NCI-H2227 treated with DMSO at 0.1 percent for 48 hours (cell line): ENCODE results near the gene C2orf68.
"Not testable (repeated sequence)": the region's sequence is repeated elsewhere in the genome, so short reads cannot be mapped to it uniquely, and the experiment has no call there.

ENCODE experiments used
- DNase-seq: peaks from one replicate; lab custom pipeline; 2025; lab: John Stamatoyannopoulos, UW

Gene C2orf68

GRCh38 chr2:85628658-85629057 lies 16.8 kb upstream of the C2orf68 start:
- DNase-seq, result no peak

GRCh38 chr2:85623991-85624390 lies 12.1 kb upstream of the C2orf68 start:
- no peak for DNase-seq

GRCh38 chr2:85621338-85621737 lies 9.5 kb upstream of the C2orf68 start:
- DNase-seq, result no peak

- DNase-seq, result no peak
Measured at GRCh38 chr2:85619617-85620016, 7.8 kb upstream of the C2orf68 start.

- DNase-seq, result not testable (repeated sequence)
Measured at GRCh38 chr2:85617723-85618122, 5.9 kb upstream of the C2orf68 start.

GRCh38 chr2:85615413-85615728 lies 3.5 kb upstream of the C2orf68 start:
- no peak for DNase-seq

GRCh38 chr2:85614757-85615156 lies 2.9 kb upstream of the C2orf68 start:
- DNase-seq, result not testable (repeated sequence)

- DNase-seq, result no peak
Measured at GRCh38 chr2:85613717-85614515, 2.0 kb upstream of the C2orf68 start.

- DNase-seq, result no peak
Measured at GRCh38 chr2:85611217-85611704, 605 bp downstream of the C2orf68 start.

GRCh38 chr2:85607268-85608215 lies 4.3 kb downstream of the C2orf68 start:
- no peak for DNase-seq

- no peak for DNase-seq
Measured at GRCh38 chr2:85606116-85606455, 5.8 kb downstream of the C2orf68 start.

- DNase-seq, result no peak
Measured at GRCh38 chr2:85605406-85606115, 6.3 kb downstream of the C2orf68 start.

- no peak for DNase-seq
Measured at GRCh38 chr2:85604568-85605339, 7.1 kb downstream of the C2orf68 start.

- not testable (repeated sequence) for DNase-seq
Measured at GRCh38 chr2:85604133-85604444, 7.8 kb downstream of the C2orf68 start.

GRCh38 chr2:85602476-85603234 lies 9.2 kb downstream of the C2orf68 start, which contains the start of gene TMEM150A:
TMEM150A (minus strand) TSS chr2:85602698; CDS start chr2:85601948, 750 bp downstream.
- DNase-seq, result peak; percentile 87

- DNase-seq, result no peak
Measured at GRCh38 chr2:85601771-85602475, 9.9 kb downstream of the C2orf68 start.

GRCh38 chr2:85600951-85601770 lies 10.7 kb downstream of the C2orf68 start:
- DNase-seq, result no peak

- DNase-seq, result no peak
Measured at GRCh38 chr2:85600235-85600575, 11.7 kb downstream of the C2orf68 start.

- DNase-seq, result no peak
Measured at GRCh38 chr2:85599468-85600234, 12.2 kb downstream of the C2orf68 start.
